BLaER1 treated with 17β-estradiol and CSF1 and Interleukin-3, amounts not matched to agents 10 nM and 100 nM (cell line): ENCODE data around the gene RAPGEF5.

Source experiments
- H3K27ac ChIP-seq, 11 experiments: shearing (Covaris generic); formaldehyde crosslinking; 2 replicates each; pipeline ENCODE4 v1.8.1; 2022
- H3K27me3 ChIP-seq, 11 experiments: shearing (Covaris generic); formaldehyde crosslinking; 2 replicates each; pipeline ENCODE4 v1.8.1; 2022
- H3K36me3 ChIP-seq, 11 experiments: shearing (Covaris generic); formaldehyde crosslinking; 2 replicates each; pipeline ENCODE4 v1.8.1; 2022
- H3K4me1 ChIP-seq, 10 experiments: shearing (Covaris generic); formaldehyde crosslinking; 2 replicates each; pipeline ENCODE4 v1.8.1; 2022
- H3K4me2 ChIP-seq, 11 experiments: shearing (Covaris generic); formaldehyde crosslinking; 2 replicates each; pipeline ENCODE4 v1.8.1; 2022
- H3K4me3 ChIP-seq, 10 experiments: shearing (Covaris generic); formaldehyde crosslinking; 2 replicates each; pipeline ENCODE4 v1.8.1; 2022
- H3K9ac ChIP-seq, 11 experiments: shearing (Covaris generic); formaldehyde crosslinking; 2 replicates each; pipeline ENCODE4 v1.8.1; 2022
- H3K9me3 ChIP-seq, 11 experiments: shearing (Covaris generic); formaldehyde crosslinking; replicated peaks in 1 of 11; 2 replicates each; pipeline ENCODE4 v1.8.1; 2022
- H4K20me1 ChIP-seq, 11 experiments: shearing (Covaris generic); formaldehyde crosslinking; 2 replicates each; pipeline ENCODE4 v1.8.1; 2022
- Cebpa-rat ChIP-seq, 11 experiments: shearing (Covaris generic); IDR thresholded peaks; 2 replicates each; pipeline ENCODE4 v1.8.1; 2022

The RAPGEF5 gene

DNA sequence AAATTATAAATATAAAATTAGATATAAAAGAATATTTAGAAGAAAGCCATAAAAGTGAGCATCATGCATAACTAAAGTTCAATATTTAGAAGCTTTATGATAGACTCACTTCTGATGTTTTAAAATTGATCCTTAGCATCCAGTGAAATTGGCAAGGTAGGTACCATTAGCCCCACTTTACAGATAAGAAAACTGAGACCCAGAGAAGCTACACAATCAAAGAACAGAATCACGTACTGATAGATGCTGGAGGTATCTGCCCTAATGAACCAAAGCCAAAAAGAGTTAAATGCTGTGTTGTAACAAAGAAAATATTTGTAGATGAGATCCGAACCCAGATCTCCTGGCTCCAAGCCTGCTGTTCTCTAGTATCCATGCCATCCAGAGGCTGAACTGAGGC lies 42.6 kb upstream of the RAPGEF5 start:
- peaks cover 12 to 28% (median 18%) of the 10 kb centered on the region in 11 experiments; a peak in 21 of 22 replicates for H3K9me3 ChIP-seq
- peaks cover 0 to 4% (median 0%) of the 10 kb centered on the region in 11 experiments; a peak in 2 of 22 replicates for H3K36me3 ChIP-seq
- H3K27ac ChIP-seq, result no peak overlapping the region
- H3K4me3 ChIP-seq, result no peak overlapping the region
- peaks cover 14 to 29% (median 24%) of the 10 kb centered on the region in 10 experiments for H3K4me1 ChIP-seq
- no peaks in the 10 kb centered on the region for H4K20me1 ChIP-seq
- no peak overlapping the region for H3K4me2 ChIP-seq
- no peaks in the 10 kb centered on the region for H3K27me3 ChIP-seq
- no peak overlapping the region for H3K9ac ChIP-seq
- TF ChIP-seq Cebpa-rat (IDR thresholded peaks at IDR 0.05), result no peak

DNA sequence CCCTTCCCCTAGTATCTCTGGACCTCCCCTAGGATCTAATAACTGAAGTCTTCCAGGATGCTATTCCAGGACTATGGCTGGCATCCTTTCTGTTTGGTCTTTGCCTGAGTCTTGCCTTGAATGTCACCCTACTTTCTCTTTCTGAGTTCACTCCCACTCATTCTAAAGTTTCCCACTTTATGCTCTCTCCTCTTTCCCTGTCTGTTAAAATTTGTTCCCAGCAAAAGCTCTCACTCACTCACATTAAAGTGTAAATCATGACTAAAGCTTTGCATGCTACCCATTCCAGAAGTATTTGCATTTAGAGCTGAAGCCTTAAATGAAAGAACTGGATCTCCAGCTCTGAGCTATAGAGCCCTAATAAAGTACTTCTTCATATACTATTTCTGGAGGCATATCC lies 42.1 kb upstream of the RAPGEF5 start:
- Histone ChIP-seq H3K9me3 (peaks cover 7 to 23% (median 14%) of the 10 kb centered on the region in 11 experiments; a peak in 21 of 22 replicates), H3K27ac (no peak overlapping the region), H3K27me3 (no peaks in the 10 kb centered on the region), H4K20me1 (no peaks in the 10 kb centered on the region), H3K4me2 (no peak overlapping the region), H3K36me3 (peaks cover 0 to 4% (median 0%) of the 10 kb centered on the region in 11 experiments; a peak in 2 of 22 replicates), H3K4me1 (peaks cover 14 to 33% (median 25%) of the 10 kb centered on the region in 10 experiments), H3K9ac (no peak overlapping the region), H3K4me3 (no peak overlapping the region)
- TF ChIP-seq Cebpa-rat (IDR thresholded peaks at IDR 0.05), result no peak

DNA sequence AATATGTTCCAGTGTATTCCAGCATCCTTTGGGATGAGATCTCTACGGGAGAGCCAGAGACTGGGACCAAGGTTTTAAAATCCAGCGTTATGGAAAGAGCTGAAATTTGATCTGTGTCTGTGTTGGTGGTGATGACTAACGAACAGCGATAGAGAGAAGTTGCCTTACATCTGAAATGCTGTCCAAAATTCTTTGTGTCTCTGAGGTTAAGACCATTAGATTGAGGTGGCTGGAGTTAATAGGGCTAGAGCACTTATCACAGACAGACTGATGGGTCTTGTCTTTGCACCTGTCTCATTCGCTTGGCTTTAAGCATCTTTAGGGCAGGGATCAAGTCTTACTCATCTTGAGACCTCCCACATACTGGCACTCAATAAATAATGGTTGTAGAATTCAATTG lies 41.0 kb upstream of the RAPGEF5 start:
- H3K4me3 ChIP-seq, result no peak overlapping the region
- no peak for TF ChIP-seq Cebpa-rat (IDR thresholded peaks at IDR 0.05)
- no peak overlapping the region for H3K9ac ChIP-seq
- H3K27ac ChIP-seq, result no peak overlapping the region
- H4K20me1 ChIP-seq, result no peaks in the 10 kb centered on the region
- no peak overlapping the region for H3K4me2 ChIP-seq
- peaks cover 13 to 26% (median 21%) of the 10 kb centered on the region in 10 experiments for H3K4me1 ChIP-seq
- H3K36me3 ChIP-seq, result no peaks in the 10 kb centered on the region; a peak in 1 of 22 replicates
- peaks cover 0 to 12% (median 3%) of the 10 kb centered on the region in 11 experiments; a peak in 15 of 22 replicates for H3K9me3 ChIP-seq
- no peaks in the 10 kb centered on the region for H3K27me3 ChIP-seq

DNA sequence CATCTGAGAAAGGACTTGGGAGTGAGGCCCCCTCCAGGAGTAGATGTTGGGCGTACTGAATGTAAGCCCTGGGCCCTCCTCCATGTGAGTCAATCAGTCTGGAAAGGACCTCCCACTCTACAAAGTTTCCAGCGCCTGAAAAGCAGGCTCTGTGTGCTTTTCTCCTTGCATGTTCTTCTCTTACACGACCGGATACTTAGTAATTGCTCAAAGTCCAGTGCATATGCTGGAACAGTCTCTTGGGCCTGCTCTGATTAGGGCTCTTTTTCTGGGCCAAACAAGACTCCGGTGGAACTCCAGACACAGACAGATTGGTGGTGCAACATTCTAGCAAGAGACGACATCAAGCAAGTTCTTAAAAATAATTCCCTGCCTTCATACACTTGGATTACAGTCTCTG lies 38.3 kb upstream of the RAPGEF5 start:
- Histone ChIP-seq H3K4me1 (peaks cover 0 to 20% (median 11%) of the 10 kb centered on the region in 10 experiments; a peak in 17 of 20 replicates), H3K27me3 (no peaks in the 10 kb centered on the region), H3K9ac (no peak overlapping the region), H3K4me2 (peak overlapping the region in 4 of 11 experiments; percentile 7 to 35 (median 33); a peak in 4 of 22 replicates), H4K20me1 (no peaks in the 10 kb centered on the region), H3K4me3 (no peak overlapping the region), H3K9me3 (no peaks in the 10 kb centered on the region; a peak in 1 of 22 replicates), H3K36me3 (no peaks in the 10 kb centered on the region), H3K27ac (no peak overlapping the region)
- no peak for TF ChIP-seq Cebpa-rat (IDR thresholded peaks at IDR 0.05)

DNA sequence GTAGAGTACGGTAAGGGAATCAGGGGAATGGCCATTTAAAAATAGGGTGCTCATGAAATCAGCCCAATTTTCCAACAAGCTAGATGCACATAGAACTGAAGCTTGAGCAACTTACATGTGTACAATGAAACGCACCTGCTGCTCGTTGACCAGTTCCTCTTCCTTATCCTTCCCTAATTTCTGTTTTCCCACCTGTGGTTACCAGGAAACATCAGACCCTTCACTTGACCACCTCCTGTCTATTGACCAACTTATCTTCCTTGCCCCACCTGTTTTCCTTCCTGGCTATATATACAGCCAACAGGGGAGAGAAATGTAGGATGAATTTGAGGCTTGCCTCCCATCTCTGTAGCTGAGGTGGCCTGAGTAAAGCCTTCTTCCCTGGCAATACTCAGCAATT lies 37.8 kb upstream of the RAPGEF5 start:
- Histone ChIP-seq H3K9me3 (no peaks in the 10 kb centered on the region; a peak in 1 of 22 replicates), H3K4me1 (peaks cover 0 to 25% (median 13%) of the 10 kb centered on the region in 10 experiments; a peak in 17 of 20 replicates), H3K27ac (no peak overlapping the region), H3K36me3 (no peaks in the 10 kb centered on the region), H3K4me2 (peak overlapping the region in 6 of 11 experiments; percentile 6 to 35 (median 32); a peak in 11 of 22 replicates), H3K4me3 (no peak overlapping the region), H3K9ac (no peak overlapping the region), H4K20me1 (no peaks in the 10 kb centered on the region), H3K27me3 (no peaks in the 10 kb centered on the region)
- TF ChIP-seq Cebpa-rat (IDR thresholded peaks at IDR 0.05), result no peak

DNA sequence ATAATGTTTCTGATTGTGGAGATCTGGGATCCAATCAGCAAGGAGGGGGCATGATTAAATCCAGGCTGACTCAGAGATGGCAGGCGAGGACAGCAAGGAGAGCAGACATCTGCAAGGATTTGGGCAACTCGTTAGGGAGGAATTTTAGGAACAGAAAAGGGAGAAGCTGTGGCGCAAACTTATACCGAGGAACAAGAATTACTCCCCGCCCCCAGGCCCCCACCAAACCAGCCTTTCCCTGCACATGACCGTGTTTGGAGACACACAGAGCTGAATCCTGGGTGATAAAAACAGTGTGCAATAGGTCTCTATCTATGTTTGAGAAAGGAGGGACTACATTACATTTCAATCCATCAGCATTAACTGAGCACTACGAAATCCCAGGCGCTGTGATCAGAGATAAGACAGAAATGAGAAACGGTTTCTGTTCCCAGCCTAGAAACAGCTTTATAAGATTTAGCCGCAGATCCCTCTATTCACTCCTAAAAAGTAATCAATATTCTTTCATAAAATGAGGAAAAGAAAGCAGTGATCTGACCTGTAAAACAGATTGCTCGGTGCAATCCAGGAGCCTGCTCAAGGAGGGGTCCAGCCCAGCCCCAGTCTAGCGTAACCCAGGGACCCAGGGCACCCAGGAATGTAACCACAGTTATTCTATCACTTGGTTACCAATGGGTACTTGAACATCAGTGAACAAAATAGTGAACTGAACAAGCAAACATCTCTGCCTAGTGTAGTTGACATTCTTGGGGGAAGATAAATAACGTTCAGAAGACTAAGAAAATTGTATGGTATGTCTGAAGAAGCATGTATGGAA lies 37.2 kb upstream of the RAPGEF5 start:
- Histone ChIP-seq H3K4me3 (no peak overlapping the region), H3K36me3 (no peaks in the 10 kb centered on the region), H3K4me2 (peak overlapping the region in 5 of 11 experiments; percentile 6 to 35 (median 31); a peak in 9 of 22 replicates), H3K4me1 (peaks cover 0 to 31% (median 18%) of the 10 kb centered on the region in 10 experiments; a peak in 18 of 20 replicates), H3K27ac (no peak overlapping the region), H4K20me1 (no peaks in the 10 kb centered on the region), H3K9ac (no peak overlapping the region), H3K9me3 (no peaks in the 10 kb centered on the region; a peak in 1 of 22 replicates), H3K27me3 (no peaks in the 10 kb centered on the region)
- TF ChIP-seq Cebpa-rat (IDR thresholded peaks at IDR 0.05), result no peak

DNA sequence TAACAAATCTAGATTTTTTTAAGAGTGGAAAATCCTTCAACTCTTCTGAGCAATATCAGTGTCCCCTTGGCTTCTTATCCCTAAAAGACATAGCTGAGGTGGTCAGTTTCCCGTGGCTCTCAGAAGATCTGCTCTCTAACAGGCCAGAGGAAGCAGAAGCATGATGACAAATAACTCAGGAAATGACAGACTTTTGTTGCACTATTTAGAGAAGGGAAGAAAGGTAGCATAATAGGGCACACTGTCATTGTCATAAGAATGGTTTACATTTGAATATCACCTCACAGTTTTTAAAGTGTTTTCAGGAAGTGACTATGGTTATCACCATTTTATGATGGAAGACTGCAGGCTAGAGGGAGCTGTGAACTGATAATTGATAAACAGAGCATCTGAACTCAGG lies 33.6 kb upstream of the RAPGEF5 start:
- H3K27ac ChIP-seq, result no peak overlapping the region
- no peak for TF ChIP-seq Cebpa-rat (IDR thresholded peaks at IDR 0.05)
- no peaks in the 10 kb centered on the region for H3K27me3 ChIP-seq
- peak overlapping the region in 9 of 11 experiments; percentile 2 to 84 (median 26); a peak in 13 of 22 replicates for H3K4me2 ChIP-seq
- no peaks in the 10 kb centered on the region for H3K36me3 ChIP-seq
- H3K9ac ChIP-seq, result no peak overlapping the region
- no peaks in the 10 kb centered on the region for H4K20me1 ChIP-seq
- H3K4me1 ChIP-seq, result peaks cover 0 to 57% (median 39%) of the 10 kb centered on the region in 10 experiments; a peak in 18 of 20 replicates
- H3K9me3 ChIP-seq, result peaks cover 6 to 15% (median 11%) of the 10 kb centered on the region in 11 experiments; a peak in 20 of 22 replicates
- no peak overlapping the region for H3K4me3 ChIP-seq

DNA sequence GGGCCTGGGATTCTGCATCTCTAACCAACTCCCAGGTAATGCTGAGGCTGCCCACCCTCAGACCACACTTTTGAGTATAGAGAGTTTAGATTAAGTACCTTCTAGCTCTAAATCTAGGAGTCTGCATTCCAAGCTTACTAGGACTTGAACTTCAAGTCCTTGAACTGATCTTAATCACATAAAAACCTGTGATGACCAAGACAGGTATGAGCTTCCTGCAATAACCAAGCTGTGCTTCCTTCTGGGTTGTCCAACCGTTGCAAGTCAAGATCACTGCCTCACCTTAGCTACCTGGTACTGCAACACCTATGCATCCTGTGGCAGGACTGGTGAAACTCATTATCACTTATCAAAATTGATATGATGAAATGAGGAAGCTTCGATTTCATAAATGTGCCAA lies 32.9 kb upstream of the RAPGEF5 start:
- no peaks in the 10 kb centered on the region for H3K36me3 ChIP-seq
- no peaks in the 10 kb centered on the region for H3K27me3 ChIP-seq
- H3K27ac ChIP-seq, result no peak overlapping the region

DNA sequence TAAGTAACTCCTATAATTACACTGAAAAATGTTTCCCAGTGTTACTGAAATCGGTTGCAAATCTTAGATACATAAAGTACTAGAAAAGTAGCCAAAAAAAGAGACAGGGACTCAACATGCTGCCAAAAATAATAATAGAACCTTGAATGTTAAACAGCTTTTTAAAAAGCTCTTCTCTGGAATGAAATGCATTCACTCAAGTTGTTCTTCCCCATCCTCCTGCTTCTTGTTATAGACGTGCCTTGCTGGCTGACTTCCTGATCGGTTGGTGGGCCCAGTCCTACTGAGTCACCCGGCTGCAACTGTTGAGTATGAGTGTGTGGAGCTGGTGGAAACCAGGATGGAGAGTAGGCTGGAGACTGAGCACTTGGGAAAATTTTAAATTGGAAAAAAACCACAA lies 30.6 kb upstream of the RAPGEF5 start:
- no peaks in the 10 kb centered on the region for H3K36me3 ChIP-seq
- peaks cover 0 to 58% (median 34%) of the 10 kb centered on the region in 10 experiments; a peak in 18 of 20 replicates for H3K4me1 ChIP-seq
- H3K9me3 ChIP-seq, result peaks cover 6 to 25% (median 13%) of the 10 kb centered on the region in 11 experiments; a peak in 20 of 22 replicates
- peak overlapping the region in 1 of 11 experiments; percentile 52; a peak in 1 of 22 replicates for H3K9ac ChIP-seq
- peak overlapping the region in 10 of 11 experiments; percentile 2 to 84 (median 48); a peak in 17 of 22 replicates for H3K4me2 ChIP-seq
- H3K27ac ChIP-seq, result peak overlapping the region in 4 of 11 experiments; percentile 34 to 72 (median 60); a peak in 4 of 22 replicates
- H3K27me3 ChIP-seq, result no peaks in the 10 kb centered on the region
- no peaks in the 10 kb centered on the region for H4K20me1 ChIP-seq
- no peak for TF ChIP-seq Cebpa-rat (IDR thresholded peaks at IDR 0.05)
- no peak overlapping the region for H3K4me3 ChIP-seq

More for the DNA sequence above, 32.9 kb upstream of the RAPGEF5 start:
- Histone ChIP-seq H3K9ac (no peak overlapping the region), H3K4me1 (peaks cover 0 to 55% (median 38%) of the 10 kb centered on the region in 10 experiments; a peak in 18 of 20 replicates), H4K20me1 (no peaks in the 10 kb centered on the region), H3K9me3 (peaks cover 6 to 20% (median 13%) of the 10 kb centered on the region in 11 experiments; a peak in 20 of 22 replicates), H3K4me3 (no peak overlapping the region), H3K4me2 (peak overlapping the region in 8 of 11 experiments; percentile 2 to 84 (median 58); a peak in 10 of 22 replicates)
- TF ChIP-seq Cebpa-rat (IDR thresholded peaks at IDR 0.05), result no peak
